Measurements from ENCODE around the gene SUSD4. TPM values are rescaled to one million over a fixed set of nuclear protein-coding genes. Genes with fewer than 3 reads are reported as not detected.

Gene SUSD4
- total RNA-seq, 1 experiment from 2014 or later: 2.3 TPM

GRCh38 chr1:223233019-223233409 lies 131.0 kb downstream of the SUSD4 start:
- BruUV-seq (replicated peaks): TSS peak; percentile 92
- H3K27me3 Mint-ChIP-seq (ENCODE audit: insufficient read depth, unreplicated experiment): no peaks in the 10 kb centered on the region
- intact Hi-C loops (cut with micrococcal nuclease): loop anchor here (1.0 to 2.0 kb wide), 2 partner anchors 34 to 97 kb away; no protein-coding TSS in a partner anchor
- H3K4me3 Mint-ChIP-seq (ENCODE audit: unreplicated experiment): peak overlapping the region; percentile 26
- H3K27ac Mint-ChIP-seq (ENCODE audit: low read depth, unreplicated experiment): peak overlapping the region; percentile 33
- CTCF ChIA-PET: interaction anchor here (0.6 to 1.3 kb wide), 5 partner anchors 20 to 196 kb away, joined by 3 to 9 read pairs (median 4); no protein-coding TSS in a partner anchor
- POLR2A ChIA-PET: interaction anchor here (0.7 to 1.0 kb wide), 2 partner anchors 41 to 52 kb away, joined by 3 to 4 read pairs; no protein-coding TSS in a partner anchor
- DNase-seq (ENCODE audit: unreplicated experiment): no peak
- H3K4me1 Mint-ChIP-seq (ENCODE audit: insufficient read depth, unreplicated experiment): peaks cover 48% of the 10 kb centered on the region
- H3K36me3 Mint-ChIP-seq (ENCODE audit: insufficient read depth, unreplicated experiment): no peaks in the 10 kb centered on the region
- TF ChIP-seq, protein P1, sequence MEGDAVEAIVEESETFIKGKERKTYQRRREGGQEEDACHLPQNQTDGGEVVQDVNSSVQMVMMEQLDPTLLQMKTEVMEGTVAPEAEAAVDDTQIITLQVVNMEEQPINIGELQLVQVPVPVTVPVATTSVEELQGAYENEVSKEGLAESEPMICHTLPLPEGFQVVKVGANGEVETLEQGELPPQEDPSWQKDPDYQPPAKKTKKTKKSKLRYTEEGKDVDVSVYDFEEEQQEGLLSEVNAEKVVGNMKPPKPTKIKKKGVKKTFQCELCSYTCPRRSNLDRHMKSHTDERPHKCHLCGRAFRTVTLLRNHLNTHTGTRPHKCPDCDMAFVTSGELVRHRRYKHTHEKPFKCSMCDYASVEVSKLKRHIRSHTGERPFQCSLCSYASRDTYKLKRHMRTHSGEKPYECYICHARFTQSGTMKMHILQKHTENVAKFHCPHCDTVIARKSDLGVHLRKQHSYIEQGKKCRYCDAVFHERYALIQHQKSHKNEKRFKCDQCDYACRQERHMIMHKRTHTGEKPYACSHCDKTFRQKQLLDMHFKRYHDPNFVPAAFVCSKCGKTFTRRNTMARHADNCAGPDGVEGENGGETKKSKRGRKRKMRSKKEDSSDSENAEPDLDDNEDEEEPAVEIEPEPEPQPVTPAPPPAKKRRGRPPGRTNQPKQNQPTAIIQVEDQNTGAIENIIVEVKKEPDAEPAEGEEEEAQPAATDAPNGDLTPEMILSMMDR (IDR thresholded peaks at IDR 0.05; ENCODE audit: unreplicated experiment): no peak
- H3K9me3 Mint-ChIP-seq (ENCODE audit: unreplicated experiment): peaks cover 10% of the 10 kb centered on the region

- peaks cover 48% of the 10 kb centered on the region for H3K4me1 Mint-ChIP-seq (ENCODE audit: insufficient read depth, unreplicated experiment)
- BruUV-seq (replicated peaks): no TSS peak
- peaks cover under 1% of the 10 kb centered on the region for H3K9me3 Mint-ChIP-seq (ENCODE audit: unreplicated experiment)
- ChIA-PET CTCF (interaction anchor here (0.6 kb wide), 2 partner anchors 98 to 511 kb away, joined by 3 read pairs; no protein-coding TSS in a partner anchor), POLR2A (no interaction called here)
- H3K27me3 Mint-ChIP-seq (ENCODE audit: insufficient read depth, unreplicated experiment): no peaks in the 10 kb centered on the region
- no peak overlapping the region for H3K4me3 Mint-ChIP-seq (ENCODE audit: unreplicated experiment)
- H3K36me3 Mint-ChIP-seq (ENCODE audit: insufficient read depth, unreplicated experiment): no peaks in the 10 kb centered on the region
- H3K27ac Mint-ChIP-seq (ENCODE audit: low read depth, unreplicated experiment): no peak overlapping the region
- intact Hi-C loops (cut with micrococcal nuclease): no loop called here
- DNase-seq (ENCODE audit: unreplicated experiment): no peak
- TF ChIP-seq, protein P1 (IDR thresholded peaks at IDR 0.05; ENCODE audit: unreplicated experiment): no peak
Measured at GRCh38 chr1:223231581-223231980, 132.4 kb downstream of the SUSD4 start.

DNA sequence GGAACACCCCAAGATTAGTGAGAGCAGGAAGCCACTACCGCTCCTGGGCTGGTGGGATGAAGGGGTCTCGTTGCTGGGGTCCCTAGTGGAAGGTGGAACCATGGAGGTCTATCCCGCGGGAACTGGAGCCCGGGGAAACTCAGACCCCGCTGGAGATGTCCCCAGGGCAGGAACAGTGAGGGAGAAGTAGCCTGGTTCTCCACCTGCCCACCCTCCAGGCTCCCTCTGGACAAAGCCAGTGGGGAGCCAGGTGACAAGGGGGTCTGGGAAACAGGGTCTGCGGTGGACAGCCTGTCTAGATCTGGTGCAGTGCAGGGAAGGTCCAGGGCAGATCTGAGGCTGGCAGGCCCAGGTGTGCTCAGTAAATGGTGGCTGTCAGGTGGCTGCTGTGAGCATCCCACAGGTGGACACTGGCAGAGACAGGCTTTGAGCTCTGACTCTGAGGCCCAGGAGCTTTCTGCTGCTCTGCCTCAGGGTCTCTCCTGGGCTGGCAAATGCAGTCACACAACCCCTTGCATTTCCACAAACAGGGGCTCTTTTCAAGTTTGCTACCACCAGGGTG lies 132.9 kb downstream of the SUSD4 start:
- TF ChIP-seq, protein P1 (IDR thresholded peaks at IDR 0.05; ENCODE audit: unreplicated experiment): no peak
- ChIA-PET POLR2A (no interaction called here), CTCF (interaction anchor here (0.6 to 1.0 kb wide), 4 partner anchors 97 to 511 kb away, joined by 3 read pairs; no protein-coding TSS in a partner anchor)
- intact Hi-C loops (cut with micrococcal nuclease): no loop called here
- no TSS peak for BruUV-seq (replicated peaks)
- no peak for DNase-seq (ENCODE audit: unreplicated experiment)
- no peaks in the 10 kb centered on the region for H3K36me3 Mint-ChIP-seq (ENCODE audit: insufficient read depth, unreplicated experiment)
- no peak overlapping the region for H3K27ac Mint-ChIP-seq (ENCODE audit: low read depth, unreplicated experiment)
- no peaks in the 10 kb centered on the region for H3K9me3 Mint-ChIP-seq (ENCODE audit: unreplicated experiment)
- no peaks in the 10 kb centered on the region for H3K27me3 Mint-ChIP-seq (ENCODE audit: insufficient read depth, unreplicated experiment)
- H3K4me1 Mint-ChIP-seq (ENCODE audit: insufficient read depth, unreplicated experiment): peaks cover 48% of the 10 kb centered on the region
- no peak overlapping the region for H3K4me3 Mint-ChIP-seq (ENCODE audit: unreplicated experiment)

DNA sequence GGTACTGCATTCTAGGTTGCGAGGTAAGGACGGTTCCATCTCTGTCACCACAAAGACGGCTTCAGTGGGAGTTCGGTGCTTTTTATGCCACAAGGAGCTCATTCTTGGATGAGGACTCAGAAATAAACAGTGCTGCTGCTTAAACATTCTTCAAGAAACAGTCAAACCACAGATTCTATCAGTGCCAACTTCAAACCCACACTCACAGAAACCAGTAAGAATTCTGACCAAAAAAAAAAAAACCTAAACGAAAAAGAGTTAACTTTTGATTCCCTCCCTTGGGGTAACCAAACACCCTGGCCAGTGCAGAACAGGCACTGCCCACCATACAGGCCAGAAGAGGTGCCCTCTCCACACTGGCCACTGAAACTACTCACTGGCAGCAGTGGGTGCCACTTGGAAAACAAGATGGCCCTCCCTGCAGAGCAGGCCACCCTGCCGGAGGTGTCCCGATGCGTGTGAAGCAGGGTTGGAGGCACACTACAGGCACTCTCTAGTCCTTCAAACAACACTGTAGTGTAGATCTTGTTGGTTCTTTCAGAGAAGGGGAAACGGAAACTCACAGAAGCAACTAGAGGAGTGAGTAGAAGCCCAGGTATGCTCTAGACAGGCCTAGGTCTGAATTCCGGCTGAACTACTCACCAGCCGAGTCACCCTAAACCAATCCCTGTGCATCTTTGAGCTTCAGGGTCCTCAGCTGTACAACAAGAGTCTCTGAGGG lies 133.7 kb downstream of the SUSD4 start:
- POLR2A ChIA-PET: interaction anchor here (0.7 to 1.2 kb wide), 2 partner anchors 20 to 618 kb away, joined by 3 to 4 read pairs; no protein-coding TSS in a partner anchor
- Mint-ChIP-seq H3K36me3 (ENCODE audit: insufficient read depth, unreplicated experiment) (no peaks in the 10 kb centered on the region), H3K4me3 (ENCODE audit: unreplicated experiment) (no peak overlapping the region), H3K9me3 (ENCODE audit: unreplicated experiment) (no peaks in the 10 kb centered on the region), H3K27me3 (ENCODE audit: insufficient read depth, unreplicated experiment) (no peaks in the 10 kb centered on the region), H3K27ac (ENCODE audit: low read depth, unreplicated experiment) (peak overlapping the region; percentile 5), H3K4me1 (ENCODE audit: insufficient read depth, unreplicated experiment) (peaks cover 47% of the 10 kb centered on the region)
- TSS peak; percentile 22 for BruUV-seq (replicated peaks)
- intact Hi-C loops (cut with micrococcal nuclease): no loop called here
- CTCF ChIA-PET: interaction anchor here (0.8 to 1.1 kb wide), 4 partner anchors 24 to 99 kb away, joined by 3 to 5 read pairs (median 3); no protein-coding TSS in a partner anchor
- TF ChIP-seq, protein P1 (IDR thresholded peaks at IDR 0.05; ENCODE audit: unreplicated experiment): no peak
- DNase-seq (ENCODE audit: unreplicated experiment): peak; percentile 52
